Transverse colon (tissue), 4 donors: ENCODE results near the gene EFNA5. TPM values are rescaled to one million over a fixed set of nuclear protein-coding genes. Genes with fewer than 3 reads are reported as not detected.
A peak's percentile ranks its signal among the peaks of the same experiment; 100 is the strongest.

Experiments
- DNase-seq: peaks from one replicate; pipeline ENCODE4 v3.0.0-alpha.2; 2019
- H3K27ac ChIP-seq, 4 donors: fragments of 200-600 bp; sonication (generic); 2 replicates each; pipeline ENCODE4 v1.5.1; 2016 to 2018; ENCODE audit warnings: inconsistent platforms in 4 of 4
- H3K27me3 ChIP-seq: fragments of 200-600 bp; sonication (generic); 2 replicates; pipeline ENCODE4 v1.5.1; 2017; ENCODE audit warnings: inconsistent platforms
- H3K36me3 ChIP-seq, 4 donors: fragments of 200-600 bp; sonication (generic); 2 replicates each; pipeline ENCODE4 v1.5.1; 2017 to 2019; ENCODE audit warnings: inconsistent platforms in 4 of 4
- H3K4me1 ChIP-seq, 4 donors: fragments of 200-600 bp; sonication (generic); 2 replicates each; pipeline ENCODE4 v1.5.1; 2017 to 2020; ENCODE audit warnings: inconsistent platforms in 4 of 4
- H3K4me3 ChIP-seq, 4 donors: fragments of 200-600 bp; sonication (generic); 1 replicate in 1 of 4; 2 replicates in 3 of 4; pipeline versions ENCODE4 v1.5.1 to v1.6.1; 2017 to 2019; ENCODE audit warnings: inconsistent platforms in 4 of 4
- H3K9me3 ChIP-seq, 2 donors: fragments of 200-600 bp; sonication (generic); 2 replicates each; pipeline ENCODE4 v1.5.1; 2017 to 2019; ENCODE audit warnings: inconsistent platforms in 2 of 2
- EP300 ChIP-seq: sonication (generic); formaldehyde crosslinking; IDR thresholded peaks from one replicate; pipeline ENCODE4 v1.6.1; 2017; ENCODE audit warnings: antibody characterized with exemption, low read depth
- POLR2A ChIP-seq: fragments of 450-650 bp; IDR thresholded peaks from one replicate; pipeline ENCODE4 v1.6.1; 2016; ENCODE audit warnings: antibody characterized with exemption, mild to moderate bottlenecking, moderate library complexity
- POLR2AphosphoS5 ChIP-seq, 3 donors: sonication (generic); formaldehyde crosslinking; IDR thresholded peaks; one replicate each; pipeline ENCODE4 v1.6.1; 2016; ENCODE audit warnings: antibody characterized with exemption in 3 of 3
- WGBS, 2 donors: methylation state at CpG; one replicate each; pipeline ENCODE4 v1.1.5; 2018; ENCODE audit warnings: low coverage in 1 of 2; 5-methylcytosine and 5-hydroxymethylcytosine counted together
- in situ Hi-C, 4 donors: fragments of 200-750 bp; cut with MboI; loops; one replicate each; pipeline versions ENCODE4 v1.15.0 to v1.15.1; 2017; ENCODE audit warnings: low sequenced_read_pairs in 3 of 4, low pct_ligation_motif_present in 1 of 4, low pct_unique_long_range_greater_than_20kb in 1 of 4
- intact Hi-C: fragments of 100-400 bp; cut with DNase I; formaldehyde crosslinking; loops from one replicate; pipeline ENCODE4 v1.15.1; 2023; ENCODE audit warnings: low total_unique reads
- total RNA-seq, 4 donors: library from RNA; depleted of rRNA; stranded (reverse); fragments of >200 nt; gene quantifications; one replicate each; pipeline ENCODE4 v1.1.0, GENCODE V29; 2016
- TF ChIP-seq, protein P1 (sequence below), 5 experiments: fragments of 200-600 bp in 3 of 5; fragments of 450-650 bp in 2 of 5; sonication (generic) in 3 of 5; IDR thresholded peaks; 1 replicate in 2 of 5; 2 replicates in 3 of 5; pipeline ENCODE4 v1.5.1; 2016 to 2017; ENCODE audit warnings: antibody characterized with exemption in 5 of 5, inconsistent platforms in 3 of 5, mild to moderate bottlenecking in 2 of 5, moderate library complexity in 1 of 5

Gene EFNA5
- total RNA-seq, 4 donors from 2014 or later = 1.5 to 18.2 (median 12.1) TPM

- no peak for DNase-seq
- in situ Hi-C loops = no loop called here
- intact Hi-C loops = no loop called here
Observed at GRCh38 chr5:107418071-107418470, 252.7 kb downstream of the EFNA5 start.

DNA sequence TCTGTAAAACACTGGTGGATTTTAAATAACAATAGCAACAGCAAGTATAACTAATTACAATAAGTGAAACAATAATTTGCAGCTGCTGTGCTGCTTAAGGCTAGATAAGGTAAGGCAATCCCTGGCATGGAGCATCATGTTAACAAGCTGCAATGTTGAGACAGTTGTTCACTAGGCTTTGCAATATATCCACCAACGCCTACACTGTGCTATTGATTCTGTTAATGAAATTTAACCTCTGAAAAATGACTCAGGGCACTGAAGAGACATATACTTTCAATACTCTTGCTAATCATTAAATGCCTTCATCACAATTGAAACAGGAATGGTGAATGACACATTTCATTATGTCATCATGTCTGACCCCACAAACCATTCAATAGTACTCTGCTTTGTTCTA is 255.0 kb downstream of the EFNA5 start:
- in situ Hi-C loops = no loop called here
- WGBS, 2 donors = 71% methylated on average over 1 of the region's 1 CpG; no CpG with 5 or more reads in 1 of the 2 donors
- intact Hi-C loops = no loop called here
- TF ChIP-seq POLR2A = no peak
- H3K27ac ChIP-seq = no peak overlapping the region
- H3K27me3 ChIP-seq = no peaks in the 10 kb centered on the region
- H3K36me3 ChIP-seq = no peaks in the 10 kb centered on the region
- H3K4me1 ChIP-seq = no peaks in the 10 kb centered on the region
- DNase-seq = no peak
- H3K4me3 ChIP-seq = no peak overlapping the region
- H3K9me3 ChIP-seq = no peaks in the 10 kb centered on the region

More at GRCh38 chr5:107418071-107418470, 252.7 kb downstream of the EFNA5 start:
- Histone ChIP-seq H3K27ac (peak overlapping the region in 1 of 4 donors; percentile 34), H3K9me3 (no peaks in the 10 kb centered on the region), H3K4me3 (no peak overlapping the region), H3K27me3 (no peaks in the 10 kb centered on the region), H3K4me1 (no peaks in the 10 kb centered on the region), H3K36me3 (no peaks in the 10 kb centered on the region)
- TF ChIP-seq POLR2AphosphoS5 (IDR thresholded peaks at IDR 0.05) (no peak), EP300 (no peak), POLR2A (no peak)
- TF ChIP-seq, protein P1, sequence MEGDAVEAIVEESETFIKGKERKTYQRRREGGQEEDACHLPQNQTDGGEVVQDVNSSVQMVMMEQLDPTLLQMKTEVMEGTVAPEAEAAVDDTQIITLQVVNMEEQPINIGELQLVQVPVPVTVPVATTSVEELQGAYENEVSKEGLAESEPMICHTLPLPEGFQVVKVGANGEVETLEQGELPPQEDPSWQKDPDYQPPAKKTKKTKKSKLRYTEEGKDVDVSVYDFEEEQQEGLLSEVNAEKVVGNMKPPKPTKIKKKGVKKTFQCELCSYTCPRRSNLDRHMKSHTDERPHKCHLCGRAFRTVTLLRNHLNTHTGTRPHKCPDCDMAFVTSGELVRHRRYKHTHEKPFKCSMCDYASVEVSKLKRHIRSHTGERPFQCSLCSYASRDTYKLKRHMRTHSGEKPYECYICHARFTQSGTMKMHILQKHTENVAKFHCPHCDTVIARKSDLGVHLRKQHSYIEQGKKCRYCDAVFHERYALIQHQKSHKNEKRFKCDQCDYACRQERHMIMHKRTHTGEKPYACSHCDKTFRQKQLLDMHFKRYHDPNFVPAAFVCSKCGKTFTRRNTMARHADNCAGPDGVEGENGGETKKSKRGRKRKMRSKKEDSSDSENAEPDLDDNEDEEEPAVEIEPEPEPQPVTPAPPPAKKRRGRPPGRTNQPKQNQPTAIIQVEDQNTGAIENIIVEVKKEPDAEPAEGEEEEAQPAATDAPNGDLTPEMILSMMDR (IDR thresholded peaks at IDR 0.05) = no peak
- WGBS, 2 donors = 15 to 26% methylated on average over 2 of the region's 2 CpGs

- H3K27me3 ChIP-seq = no peaks in the 10 kb centered on the region
- H3K4me1 ChIP-seq = no peaks in the 10 kb centered on the region
- intact Hi-C loops = no loop called here
- DNase-seq = no peak
- no peaks in the 10 kb centered on the region for H3K36me3 ChIP-seq
- no peaks in the 10 kb centered on the region for H3K9me3 ChIP-seq
- H3K4me3 ChIP-seq = no peak overlapping the region
- WGBS, 2 donors = 89 to 94% methylated on average over 2 of the region's 2 CpGs
- in situ Hi-C loops = no loop called here
- TF ChIP-seq EP300 (no peak), POLR2A (no peak), POLR2AphosphoS5 (IDR thresholded peaks at IDR 0.05) (no peak)
- TF ChIP-seq, protein P1 (IDR thresholded peaks at IDR 0.05) = no peak
- no peak overlapping the region for H3K27ac ChIP-seq
Observed at GRCh38 chr5:107414802-107415201, 255.9 kb downstream of the EFNA5 start.

DNA sequence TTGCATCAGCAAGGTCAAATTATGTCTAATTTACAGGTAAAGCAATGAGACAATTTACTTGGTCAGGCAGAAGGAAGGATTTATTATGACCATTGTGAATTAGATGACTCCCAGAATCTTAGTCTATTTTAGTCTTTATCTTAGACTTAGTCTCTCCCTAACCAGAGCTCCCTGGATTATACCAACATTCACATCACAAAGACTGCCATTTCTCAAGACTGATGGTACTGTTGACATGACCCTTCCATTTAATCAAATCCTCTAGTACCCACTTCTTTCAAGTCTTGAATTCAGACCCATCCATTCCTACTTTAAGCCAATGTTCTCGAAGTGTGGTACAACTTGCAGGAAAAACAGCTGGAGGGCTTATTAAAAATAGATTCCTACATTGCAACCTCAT is 257.0 kb downstream of the EFNA5 start:
- no peaks in the 10 kb centered on the region for H3K36me3 ChIP-seq
- TF ChIP-seq POLR2A = no peak
- no peak for TF ChIP-seq POLR2AphosphoS5 (IDR thresholded peaks at IDR 0.05)
- TF ChIP-seq, protein P1 (IDR thresholded peaks at IDR 0.05) = no peak
- no peak for TF ChIP-seq EP300
- H3K4me3 ChIP-seq = no peak overlapping the region
- H3K4me1 ChIP-seq = no peaks in the 10 kb centered on the region
- in situ Hi-C loops (no loop called here), intact Hi-C loops (no loop called here)
- whole genome bisulfite sequencing, 2 donors = 89 to 91% methylated on average over 1 of the region's 1 CpG
- H3K27me3 ChIP-seq = no peaks in the 10 kb centered on the region
- DNase-seq = no peak
- no peak overlapping the region for H3K27ac ChIP-seq
- H3K9me3 ChIP-seq = no peaks in the 10 kb centered on the region

DNA sequence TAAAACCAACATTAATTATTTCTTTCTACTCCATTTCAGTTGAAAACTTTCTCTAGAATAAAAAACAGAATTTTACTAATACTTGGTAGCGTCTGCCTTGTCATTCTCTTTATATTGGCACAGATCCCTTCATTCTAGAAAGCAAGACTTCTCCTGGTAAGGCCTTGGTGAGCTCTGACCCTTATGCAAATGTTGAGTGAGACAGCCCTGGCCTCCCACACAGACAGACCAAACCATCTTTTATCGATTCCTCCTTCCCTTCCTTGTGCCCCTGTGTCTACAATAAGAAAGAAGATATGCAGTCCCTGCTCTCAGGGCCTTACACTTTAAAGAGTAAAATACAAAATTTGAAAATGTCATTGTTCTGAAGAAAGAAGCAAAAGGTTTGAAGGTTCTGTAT is 262.2 kb downstream of the EFNA5 start:
- no peak overlapping the region for H3K27ac ChIP-seq
- intact Hi-C loops = no loop called here
- no peak for TF ChIP-seq POLR2AphosphoS5 (IDR thresholded peaks at IDR 0.05)
- TF ChIP-seq POLR2A = no peak
- TF ChIP-seq, protein P1 (IDR thresholded peaks at IDR 0.05) = no peak
- TF ChIP-seq EP300 = no peak
- H3K9me3 ChIP-seq = no peaks in the 10 kb centered on the region
- no peaks in the 10 kb centered on the region for H3K36me3 ChIP-seq
- no peaks in the 10 kb centered on the region for H3K4me1 ChIP-seq
- 90 to 93% methylated on average over 2 of the region's 2 CpGs for WGBS, 2 donors
- no peaks in the 10 kb centered on the region for H3K27me3 ChIP-seq
- H3K4me3 ChIP-seq = no peak overlapping the region
- in situ Hi-C loops = no loop called here
- DNase-seq = no peak
